K562 (cell line): ENCODE results near the gene COG3. TPM values are rescaled to one million over a fixed set of nuclear protein-coding genes. Genes with fewer than 3 reads are reported as not detected.

Experiments
- ATAC-seq: fragments of 200-7000 bp; cut with Tn5 transposase; 3 replicates; pipeline ENCODE4 v1.9.1; 2020; ENCODE audit warnings: moderate library complexity
- BruUV-seq: library from RNA; stranded (reverse); fragments of 400-500 nt; replicated peaks from 2 replicates; lab custom pipeline; 2021; lab: Mats Ljungman, UMichigan
- CTCF ChIA-PET: fragments of 300-600 bp; formaldehyde crosslinking; extraction: SDS; loops from one replicate; lab custom pipeline; 2021; ENCODE audit warnings: low intra/inter-chr PET ratio; lab: Yijun Ruan, JAX
- POLR2A ChIA-PET: fragments of 300-600, 350-650 bp; sonication (Branson Sonifier 250); formaldehyde crosslinking; extraction: SDS; loops from one replicate; lab custom pipeline; 2021; ENCODE audit warnings: antibody characterized with exemption, inconsistent platforms; lab: Yijun Ruan, JAX
- DNase-seq, 4 experiments: peaks; one replicate each; pipeline versions ENCODE4 v3.0.0 to v3.0.0-alpha.2; 2011 to 2018; ENCODE audit warnings: low spot score in 3 of 4, mixed read lengths in 3 of 4; ENCODE audit errors: extremely low read depth in 1 of 4
- FAIRE-seq: peaks from 2 replicates; lab custom pipeline; 2011; peaks lifted over from hg19 to GRCh38; lab: Jason Lieb, UNC
- H2AFZ ChIP-seq: 2 replicates; pipeline ENCODE4 v1.6.0; 2011; ENCODE audit warnings: low read depth, low read length, control low read depth, inconsistent platforms
- H3K27ac ChIP-seq: fragments of 200-600 bp; 3 replicates; pipeline ENCODE4 v1.8.0; 2011; ENCODE audit warnings: low read depth, mild to moderate bottlenecking, control low read depth, inconsistent platforms, low read length, moderate library complexity, mixed read lengths; ENCODE audit errors: extremely low read depth
- H3K27me3 ChIP-seq, 2 experiments: fragments of 300-600 bp in 1 of 2; 2 replicates in 1 of 2; 3 replicates in 1 of 2; pipeline versions ENCODE4 v1.6.0 to v1.8.0; 2011; ENCODE audit warnings: inconsistent platforms in 2 of 2, low read length in 2 of 2, mild to moderate bottlenecking in 1 of 2, mixed read lengths in 1 of 2, moderate library complexity in 1 of 2; ENCODE audit not compliant: control insufficient read depth in 2 of 2, insufficient read depth in 2 of 2
- H3K36me3 ChIP-seq: fragments of 300-600 bp; 3 replicates; pipeline ENCODE4 v1.8.0; 2011; ENCODE audit warnings: mild to moderate bottlenecking, low read length, inconsistent platforms; ENCODE audit not compliant: control insufficient read depth, insufficient read depth
- H3K4me1 ChIP-seq, 2 experiments: fragments of 200-600 bp in 1 of 2; replicated peaks in 1 of 2; 2 replicates in 1 of 2; 3 replicates in 1 of 2; pipeline versions ENCODE4 v1.5.1 to v1.8.0; 2011; ENCODE audit warnings: inconsistent platforms in 2 of 2, low read length in 2 of 2, mild to moderate bottlenecking in 1 of 2, mixed read lengths in 1 of 2, moderate library complexity in 1 of 2; ENCODE audit not compliant: control insufficient read depth in 2 of 2, insufficient read depth in 2 of 2
- H3K4me2 ChIP-seq: 2 replicates; pipeline ENCODE4 v1.6.1; 2011; ENCODE audit warnings: low read length, control low read depth, inconsistent platforms, mixed read lengths; ENCODE audit not compliant: insufficient read depth
- H3K4me3 ChIP-seq: fragments of 200-600 bp; sonication (generic), shearing (Covaris generic); 2 replicates; pipeline ENCODE4 v1.5.1; 2016; ENCODE audit warnings: control low read depth, inconsistent platforms
- H3K79me2 ChIP-seq: fragments of 200-600 bp; 3 replicates; pipeline ENCODE4 v1.8.0; 2011; ENCODE audit warnings: low read length, inconsistent platforms; ENCODE audit not compliant: control insufficient read depth, insufficient read depth
- H3K9ac ChIP-seq, 2 experiments: 2 replicates each; pipeline versions ENCODE4 v1.6.0 to v1.6.1; 2011; ENCODE audit warnings: low read depth in 2 of 2, low read length in 2 of 2, control low read depth in 1 of 2, inconsistent platforms in 1 of 2, mild to moderate bottlenecking in 1 of 2, mixed read lengths in 1 of 2; ENCODE audit not compliant: insufficient read depth in 1 of 2
- H3K9me1 ChIP-seq: one replicate; pipeline ENCODE4 v1.6.0; 2011; ENCODE audit warnings: inconsistent platforms, mild to moderate bottlenecking, low read length, moderate library complexity; ENCODE audit not compliant: control insufficient read depth, insufficient read depth
- H3K9me3 ChIP-seq: replicated peaks from 2 replicates; pipeline ENCODE4 v1.5.1; 2011; ENCODE audit warnings: low read depth, low read length, inconsistent platforms; ENCODE audit not compliant: control insufficient read depth, insufficient read depth
- H4K20me1 ChIP-seq: replicated peaks from 2 replicates; pipeline ENCODE4 v1.6.1; 2011; ENCODE audit warnings: low read length, inconsistent platforms, mixed read lengths; ENCODE audit not compliant: control insufficient read depth, insufficient read depth
- ARID4B ChIP-seq: sonication (generic); formaldehyde crosslinking; IDR thresholded peaks from 2 replicates; pipeline ENCODE4 v1.8.0; 2022; ENCODE audit warnings: mild to moderate bottlenecking, missing genetic modification reagents
- LEF1 ChIP-seq: fragments of 450-650 bp; IDR thresholded peaks from 2 replicates; pipeline ENCODE4 v1.6.1; 2016; ENCODE audit warnings: mild to moderate bottlenecking
- MAFK ChIP-seq: IDR thresholded peaks from 2 replicates; pipeline ENCODE4 v1.6.1; 2011; ENCODE audit warnings: low read length, improper control_type of control experiment
- MBD1 ChIP-seq: fragments of 250-450 bp; sonication (Bioruptor Pico); IDR thresholded peaks from 2 replicates; pipeline ENCODE4 v1.8.0; 2022; ENCODE audit warnings: inconsistent platforms
- MEF2A ChIP-seq: IDR thresholded peaks from 2 replicates; pipeline ENCODE4 v1.6.1; 2011; ENCODE audit warnings: low read depth, mild to moderate bottlenecking, low read length, moderate library complexity; ENCODE audit not compliant: control insufficient read depth
- RAD51 ChIP-seq: fragments of 450-650 bp; IDR thresholded peaks from 2 replicates; pipeline ENCODE4 v1.7.1; 2016; ENCODE audit warnings: low read depth, mild to moderate bottlenecking, borderline replicate concordance
- RREB1 ChIP-seq: fragments of 250-450 bp; sonication (Bioruptor Pico); IDR thresholded peaks from 2 replicates; pipeline ENCODE4 v1.4.0; 2020
- ZNF12 ChIP-seq: sonication (generic); formaldehyde crosslinking; IDR thresholded peaks from 2 replicates; pipeline ENCODE4 v1.4.0; 2020; ENCODE audit warnings: mild to moderate bottlenecking, missing genetic modification reagents
- WGBS: fragments of 100-300 bp; shearing (Covaris generic); methylation state at CpG from one replicate; pipeline ENCODE4 v1.1.6; 2016; ENCODE audit warnings: low coverage, mixed read lengths; ENCODE audit not compliant: insufficient coverage; ENCODE audit errors: missing lambda C conversion rate; 5-methylcytosine and 5-hydroxymethylcytosine counted together
- in situ Hi-C: fragments of 300-500 bp; cut with MboI; formaldehyde crosslinking; loops from 4 replicates; pipeline ENCODE4 v1.15.0; 2018; ENCODE audit warnings: inconsistent platforms, mixed read lengths
- intact Hi-C: fragments of 100-400 bp; cut with micrococcal nuclease; formaldehyde crosslinking; loops from 2 replicates; pipeline ENCODE4 v1.14.2; 2022
- polyA plus RNA-seq, 8 experiments: library from polyadenylated mRNA; depleted of rRNA in 4 of 8; stranded (reverse) in 5 of 8; unstranded in 3 of 8; fragments of >200 nt; fragmentation: Nextera tagmentation in 2 of 8; fragmentation: Illumina TruSeq in 1 of 8; extraction: Ambion mirVana in 2 of 8; extraction: Trizol in 1 of 8; gene quantifications; 2 replicates each; pipeline versions ENCODE4 v1.2.1 to v1.2.3, GENCODE V29; 2011 to 2014; ENCODE audit warnings: inconsistent platforms in 1 of 8, missing spikeins in 1 of 8
- total RNA-seq, 7 experiments: library from RNA; depleted of rRNA in 6 of 7; stranded (reverse); fragments of >200 nt in 6 of 7; fragmentation: Illumina TruSeq in 2 of 7; extraction: Trizol in 2 of 7; gene quantifications; 2 replicates each; pipeline versions ENCODE4 v1.2.1 to v1.2.3, GENCODE V29; 2011 to 2021; ENCODE audit warnings: low replicate concordance in 1 of 7

COG3 gene
- total and polyA plus RNA-seq, 9 of the 15 experiments (the other 6 are each of a cell fraction or from before 2014, with no cell fraction given), result 3.9 to 22.9 (median 14.5) TPM

- TF ChIP-seq ARID4B (no peak), MAFK (no peak)
Observed at GRCh38 chr13:45439008-45439407, 25.7 kb upstream of the COG3 start (continued).

- Histone ChIP-seq H4K20me1 (no peaks in the 10 kb centered on the region), H3K27ac (no peak overlapping the region), H3K4me3 (no peak overlapping the region), H3K4me2 (no peak overlapping the region), H3K9ac (no peak overlapping the region), H3K4me1 (peaks cover 0 to 3% of the 10 kb centered on the region in 2 experiments; a peak in 1 of 5 replicates), H3K79me2 (no peaks in the 10 kb centered on the region), H3K9me3 (no peaks in the 10 kb centered on the region), H2AFZ (0 out of 2 replicates have a peak overlapping the region, but pooled peaks have one; percentile 55), H3K9me1 (no peaks in the 10 kb centered on the region), H3K36me3 (no peaks in the 10 kb centered on the region), H3K27me3 (no peaks in the 10 kb centered on the region)
- POLR2A ChIA-PET, result interaction anchor here (0.6 to 1.3 kb wide), 3 partner anchors 10 to 34 kb away, joined by 3 to 6 read pairs (median 3); no protein-coding TSS in a partner anchor
- no peak for ATAC-seq
- intact Hi-C loops, result no loop called here
- BruUV-seq, result no TSS peak
- 37% methylated on average over 3 of the region's 3 CpGs for WGBS
- DNase-seq, result no peak
- in situ Hi-C loops, result no loop called here
- no peak for FAIRE-seq
- CTCF ChIA-PET, result no interaction called here
- TF ChIP-seq RAD51, result no peak
- no peak for TF ChIP-seq RREB1
- TF ChIP-seq MBD1 (CRISPR knock-in tag), result no peak
- TF ChIP-seq MEF2A, result no peak
- TF ChIP-seq LEF1, result no peak
- no peak for TF ChIP-seq ZNF12 (CRISPR knock-in tag)
Observed at GRCh38 chr13:45439781-45440462, 24.8 kb upstream of the COG3 start.
